Esophagus mucosa (tissue), 1 donor: ENCODE data around the gene HERC2. TPM values are rescaled to one million over a fixed set of nuclear protein-coding genes. Genes with fewer than 3 reads are reported as not detected.
"Not testable (repeated sequence)": the region's sequence is repeated elsewhere in the genome, so short reads cannot be mapped to it uniquely, and the experiment has no call there.

Experiments
- ATAC-seq: fragments of 200-7000 bp; cut with Tn5 transposase; one replicate; pipeline ENCODE4 v1.9.1; 2020
- total RNA-seq: library from RNA; stranded (reverse); gene quantifications from one replicate; pipeline ENCODE4 v1.2.4, GENCODE V29; 2023
- donor health status: DM: yes; HTN: yes; CAD: no.

HERC2 gene
- total RNA-seq, 1 donor from 2014 or later = 34.1 TPM

GRCh38 chr15:28281876-28282275 lies 40.1 kb downstream of the HERC2 start:
- ATAC-seq = no peak

- ATAC-seq = no peak
Observed at GRCh38 chr15:28274635-28275034, 47.3 kb downstream of the HERC2 start.

DNA sequence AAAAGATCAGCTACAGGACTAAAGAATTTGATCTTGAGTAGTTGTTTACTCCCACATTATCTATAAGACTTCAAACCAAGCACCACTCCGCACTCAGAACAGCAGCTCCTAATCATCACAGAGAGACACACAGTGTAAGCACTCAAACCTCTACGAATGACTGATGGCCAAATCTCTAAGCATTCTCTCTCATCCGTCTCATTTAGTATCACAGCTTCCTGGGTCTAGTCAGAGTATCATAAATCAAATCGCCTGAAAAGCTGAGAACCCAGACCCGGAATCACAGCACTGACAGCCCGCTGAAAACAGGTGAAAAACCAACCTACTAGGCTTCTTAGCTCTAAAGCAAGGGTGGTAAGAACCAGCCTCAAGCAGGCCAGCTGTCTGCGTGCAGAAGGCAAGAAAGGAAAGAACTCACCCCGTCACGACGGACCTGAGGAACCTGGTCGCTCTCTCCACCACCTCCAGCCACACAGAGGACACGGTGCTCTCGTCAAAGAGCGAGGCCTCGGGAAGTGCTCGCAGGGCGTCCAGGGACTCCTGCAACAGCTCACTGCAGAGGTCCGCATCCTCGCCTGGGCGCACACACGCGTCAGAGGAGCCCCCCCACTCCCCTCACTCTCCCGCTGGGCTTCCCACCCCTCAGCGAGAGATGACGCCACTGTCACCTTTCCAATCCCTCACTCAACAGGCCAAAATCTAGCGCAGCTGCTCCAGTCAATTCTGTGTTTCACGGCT lies 47.9 kb downstream of the HERC2 start:
- no peak for ATAC-seq

- ATAC-seq = no peak
Observed at GRCh38 chr15:28273468-28273867, 48.5 kb downstream of the HERC2 start.

DNA sequence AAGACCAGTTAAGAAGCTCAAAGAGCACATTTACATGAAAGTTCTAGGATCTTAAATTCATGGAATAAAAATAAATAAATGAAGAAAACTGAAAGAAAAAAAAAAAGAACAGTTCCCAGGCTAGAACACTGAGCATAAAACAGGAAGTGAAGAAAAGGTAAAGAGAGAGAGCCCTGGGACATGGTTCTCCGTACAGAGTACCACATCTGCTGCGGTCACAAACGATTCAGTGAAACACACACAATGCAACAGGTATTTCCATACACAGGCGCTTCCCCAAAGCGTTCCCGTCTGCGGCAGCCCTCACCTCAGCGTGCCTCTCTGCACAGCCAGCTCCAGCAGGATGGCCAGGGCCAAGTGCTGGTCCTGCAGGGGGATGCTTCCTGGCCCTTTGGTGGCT lies 49.4 kb downstream of the HERC2 start:
- no peak for ATAC-seq

DNA sequence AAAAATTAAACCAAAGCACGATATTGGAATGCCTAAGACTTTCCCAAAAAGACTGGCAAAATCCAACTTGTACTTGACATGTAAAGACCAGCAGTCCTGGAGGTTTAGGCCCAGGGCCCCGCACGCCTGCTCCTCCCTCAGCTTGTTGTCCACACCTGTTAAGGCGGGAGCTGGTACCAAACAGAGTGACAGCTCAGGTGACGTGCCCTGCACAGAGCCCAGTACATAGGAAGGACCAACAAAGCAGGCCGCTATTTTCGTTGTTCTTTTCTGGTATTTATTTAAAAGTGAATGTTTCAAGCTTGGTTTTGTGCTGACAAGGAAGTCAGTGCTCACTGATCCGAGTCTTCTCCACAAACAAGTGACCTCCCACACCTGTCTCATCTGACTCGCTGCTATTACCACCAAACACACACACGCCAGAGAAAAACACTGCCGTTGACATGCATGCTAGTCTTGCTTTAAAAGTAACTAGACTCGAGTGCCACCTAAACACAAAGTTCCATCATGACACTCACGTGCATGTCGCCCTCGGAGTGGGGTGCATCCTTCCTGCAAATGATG lies 50.2 kb downstream of the HERC2 start:
- ATAC-seq = no peak

GRCh38 chr15:28269097-28269496 lies 52.9 kb downstream of the HERC2 start:
- peak; percentile 41 for ATAC-seq

- ATAC-seq = no peak
Observed at GRCh38 chr15:28267727-28268126, 54.3 kb downstream of the HERC2 start.

DNA sequence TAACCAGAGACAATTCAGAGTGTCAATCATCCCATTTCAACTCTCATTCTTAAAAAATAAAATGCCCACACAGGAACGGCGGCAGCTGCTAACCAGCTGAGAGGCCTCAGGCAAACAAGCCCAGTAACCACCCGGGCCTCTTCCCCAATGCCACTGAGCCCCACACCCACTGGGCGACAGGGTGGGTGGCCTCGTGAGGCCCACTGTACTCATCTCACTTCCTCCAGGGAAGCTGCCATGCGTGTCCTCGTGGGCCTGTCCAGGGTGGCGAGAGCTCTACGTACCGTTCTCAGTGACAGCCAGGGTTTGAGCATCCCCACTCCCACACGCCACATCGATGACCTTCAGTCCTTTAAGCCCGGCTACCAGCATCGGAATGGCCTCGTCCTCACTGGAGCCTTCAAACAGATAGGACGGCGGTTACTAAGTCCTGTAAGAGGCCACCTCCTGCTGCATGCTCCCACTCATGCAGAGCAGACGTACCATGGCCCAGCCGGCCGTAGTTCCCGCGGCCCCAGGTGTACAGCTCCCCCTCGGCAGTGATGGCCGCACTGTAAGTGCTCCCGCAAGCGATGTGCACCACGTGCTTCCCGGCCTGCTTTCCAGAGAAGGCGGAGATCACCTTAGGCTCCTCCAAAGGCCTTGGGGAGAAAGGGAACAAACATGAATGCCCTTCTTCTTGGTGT lies 56.5 kb downstream of the HERC2 start:
- ATAC-seq = no peak

GRCh38 chr15:28264166-28264565 lies 57.8 kb downstream of the HERC2 start:
- ATAC-seq = no peak

DNA sequence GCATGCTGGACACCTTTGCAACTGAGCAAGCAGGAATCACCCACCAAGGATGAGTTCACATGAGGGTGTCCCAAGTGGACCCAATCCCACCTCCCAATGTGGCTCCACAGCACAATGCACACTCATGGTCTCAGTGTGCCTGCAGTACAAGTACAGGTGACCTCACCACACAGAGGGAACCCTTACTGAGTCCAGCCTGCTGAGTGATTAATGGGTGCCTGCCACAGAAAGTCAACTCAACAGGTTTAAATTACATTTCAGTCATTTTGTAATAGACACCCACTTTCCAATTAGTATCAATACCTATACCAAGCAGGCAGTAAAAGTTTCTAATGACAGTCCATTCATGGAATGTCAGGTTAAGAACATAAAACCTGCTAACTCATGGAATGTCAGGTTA lies 59.5 kb downstream of the HERC2 start:
- ATAC-seq = no peak

- no peak for ATAC-seq
Observed at GRCh38 chr15:28260722-28261121, 61.3 kb downstream of the HERC2 start.

GRCh38 chr15:28260317-28260716 lies 61.7 kb downstream of the HERC2 start:
- ATAC-seq = no peak

- no peak for ATAC-seq
Observed at GRCh38 chr15:28255965-28256364, 66.0 kb downstream of the HERC2 start.

GRCh38 chr15:28252831-28253230 lies 69.1 kb downstream of the HERC2 start:
- no peak for ATAC-seq

- ATAC-seq = no peak
Observed at GRCh38 chr15:28246605-28247004, 75.4 kb downstream of the HERC2 start.

- no peak for ATAC-seq
Observed at GRCh38 chr15:28243901-28244300, 78.1 kb downstream of the HERC2 start.

DNA sequence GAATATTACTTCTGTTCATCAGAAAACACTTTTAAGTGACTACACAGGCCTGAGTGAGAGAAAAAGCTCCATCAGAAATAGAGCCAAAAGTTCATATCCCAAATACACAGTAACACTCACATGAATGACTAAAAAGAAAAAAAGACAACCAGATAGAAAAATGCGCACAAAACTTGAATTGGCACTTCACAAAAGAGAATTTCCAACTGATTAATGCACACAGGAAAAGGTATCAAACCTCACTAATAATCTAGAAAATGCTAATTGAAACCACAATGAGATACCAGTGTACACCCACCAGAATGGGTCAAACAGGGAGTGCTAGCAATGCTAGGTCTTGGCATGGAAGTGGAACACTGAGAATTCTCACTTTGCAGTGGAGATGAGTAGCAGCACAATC lies 78.6 kb downstream of the HERC2 start:
- no peak for ATAC-seq

- not testable (repeated sequence) for ATAC-seq
Observed at GRCh38 chr15:28238296-28238695, 83.7 kb downstream of the HERC2 start.

- ATAC-seq = not testable (repeated sequence)
Observed at GRCh38 chr15:28231743-28232142, 90.2 kb downstream of the HERC2 start.

- not testable (repeated sequence) for ATAC-seq
Observed at GRCh38 chr15:28231336-28231735, 90.6 kb downstream of the HERC2 start.

GRCh38 chr15:28228990-28229640 lies 92.9 kb downstream of the HERC2 start:
- not testable (repeated sequence) for ATAC-seq

- no peak for ATAC-seq
Observed at GRCh38 chr15:28228096-28228495, 93.9 kb downstream of the HERC2 start.
